NT2/D1 (cell line): ENCODE measurements around the gene INPP1.

Source experiments
- SUZ12 ChIP-seq: IDR thresholded peaks from 2 replicates; pipeline ENCODE4 v1.6.1; 2011; ENCODE audit not compliant: insufficient read length, insufficient read depth; ENCODE audit errors: extremely low read depth
- YY1 ChIP-seq: IDR thresholded peaks from 2 replicates; pipeline ENCODE4 v1.6.1; 2011; ENCODE audit not compliant: insufficient read length, insufficient read depth
- ZNF274 ChIP-seq: IDR thresholded peaks from 2 replicates; pipeline ENCODE4 v1.6.1; 2011; ENCODE audit warnings: mild to moderate bottlenecking, low read depth, low read length

GRCh38 chr2:190328573-190329147 is 14.7 kb upstream of the INPP1 start:
- no peak for TF ChIP-seq ZNF274
- TF ChIP-seq YY1: no peak
- no peak for TF ChIP-seq SUZ12
